ENCODE measurements around the gene NPHP1.

GRCh38 chr2:110103061-110103961 is 101.5 kb downstream of the NPHP1 start:
- no peak for TF ChIP-seq CTCF (IDR thresholded peaks at IDR 0.05)
- no peak for TF ChIP-seq POLR2A (IDR thresholded peaks at IDR 0.05)

Data from prostate gland (tissue), 2 donors.